Measurements from ENCODE around the gene PDP2. TPM values are rescaled to one million over a fixed set of nuclear protein-coding genes. Genes with fewer than 3 reads are reported as not detected.
A peak's percentile ranks its signal among the peaks of the same experiment; 100 is the strongest.

PDP2 gene
- polyA plus RNA-seq, 1 of the 3 experiments (the other 2 are of a cell fraction): 4.7 TPM

GRCh38 chr16:66858740-66859396, 21.4 kb upstream of the PDP2 start:
- POLR2A ChIA-PET: interaction anchor here (0.6 kb wide), 1 partner anchor 34 kb away, joined by 3 read pairs; no protein-coding TSS in a partner anchor
- TF ChIP-seq MAX (IDR thresholded peaks at IDR 0.05; ENCODE audit: low read depth) (0 out of 2 replicates have a peak, but pooled peaks have one; percentile 45), CHD2 (IDR thresholded peaks at IDR 0.05; ENCODE audit: low read length, partially characterized antibody) (no peak), YY1 (IDR thresholded peaks at IDR 0.05; ENCODE audit: low read depth) (no peak), FOSL2 (IDR thresholded peaks at IDR 0.05; ENCODE audit: borderline replicate concordance, low read depth) (0 out of 2 replicates have a peak, but pooled peaks have one; percentile 33), MEF2A (IDR thresholded peaks at IDR 0.05; ENCODE audit: borderline replicate concordance, low read depth) (no peak), IRF3 (IDR thresholded peaks at IDR 0.05; ENCODE audit: low read depth, low read length) (no peak), RFX5 (IDR thresholded peaks at IDR 0.05; ENCODE audit: low read length) (no peak), USF2 (IDR thresholded peaks at IDR 0.05; ENCODE audit: borderline replicate concordance, low read depth, low read length) (no peak), TAF1 (IDR thresholded peaks at IDR 0.05; ENCODE audit: borderline replicate concordance, low read depth, low read length) (no peak), FOXM1 (IDR thresholded peaks at IDR 0.05; ENCODE audit: low read depth) (no peak), JUND (IDR thresholded peaks at IDR 0.05) (peak; percentile 46; the same call in 1 of the 2 replicates), TCF12 (IDR thresholded peaks at IDR 0.05) (peak; percentile 57), NRF1 (IDR thresholded peaks at IDR 0.05; ENCODE audit: low read depth, low read length) (no peak), RXRA (IDR thresholded peaks at IDR 0.05; ENCODE audit: borderline replicate concordance, low read depth) (no peak), POLR2AphosphoS5 (IDR thresholded peaks at IDR 0.05; ENCODE audit: low read depth, low read length) (no peak), REST (IDR thresholded peaks at IDR 0.05; ENCODE audit: low read depth, low read length) (no peak), GABPA (IDR thresholded peaks at IDR 0.05; ENCODE audit: low read depth) (no peak), NFIC (IDR thresholded peaks at IDR 0.05; ENCODE audit: borderline replicate concordance) (peak; percentile 78), SIN3A (IDR thresholded peaks at IDR 0.05; ENCODE audit: borderline replicate concordance, low read depth, low read length) (no peak), PBX3 (IDR thresholded peaks at IDR 0.05) (peak; percentile 64), EZH2phosphoT487 (IDR thresholded peaks at IDR 0.05; ENCODE audit: borderline replicate concordance, low read depth) (no peak), MXI1 (IDR thresholded peaks at IDR 0.05; ENCODE audit: low read depth, low read length) (no peak), USF1 (IDR thresholded peaks at IDR 0.05; ENCODE audit: borderline replicate concordance, low read depth) (no peak)

More at GRCh38 chr16:66858740-66859396, 21.4 kb upstream of the PDP2 start:
- Histone ChIP-seq H4K20me1 (ENCODE audit: insufficient read depth) (no peaks in the 10 kb centered on the region), H3K79me2 (ENCODE audit: insufficient read depth) (no peaks in the 10 kb centered on the region), H3K4me1 (ENCODE audit: control insufficient read depth in 1 of 2, insufficient read depth in 2 of 2, low read depth in 1 of 2, low read length in 1 of 2) (peaks cover 7 to 12% of the 10 kb centered on the region in 2 experiments; a peak in 2 of 4 replicates), H3K9me2 (no peaks in the 10 kb centered on the region), H3K9me3 (no peaks in the 10 kb centered on the region), H3F3A (replicated peaks; ENCODE audit: insufficient read depth) (peaks cover 8% of the 10 kb centered on the region), H3K27ac (ENCODE audit: low read depth in 2 of 2, low read length in 1 of 2) (no peak overlapping the region; a peak in 1 of 4 replicates), H3K4me2 (0 out of 2 replicates have a peak overlapping the region, but pooled peaks have one; percentile 1), H3K4me3 (ENCODE audit: low read depth in 2 of 2, low read length in 1 of 2) (no peak overlapping the region), H3K9ac (no peak overlapping the region), H3K27me3 (ENCODE audit: insufficient read depth) (no peaks in the 10 kb centered on the region), H3K36me3 (replicated peaks in 1 of 2; ENCODE audit: control insufficient read depth in 1 of 2, insufficient read depth in 2 of 2, low read length in 1 of 2) (no peaks in the 10 kb centered on the region), H2AFZ (ENCODE audit: low read depth) (no peak overlapping the region)
- WGBS (ENCODE audit: low lambda C conversion rate): 35% methylated on average over 4 of the region's 4 CpGs
- DNase-seq: peak; percentile 19
- CTCF ChIA-PET: interaction anchor here (1.0 to 5.6 kb wide), 5 partner anchors 9 to 28 kb away, joined by 3 to 26 read pairs (median 22); partner anchors contain the start of gene NAE1
